ENCODE measurements around the gene PPT2.
A peak's percentile ranks its signal among the peaks of the same experiment; 100 is the strongest.

PPT2 gene

GRCh38 chr6:32152769-32153563, 975 bp upstream of the PPT2 start:
- DNase-seq, result no peak

GRCh38 chr6:32154514-32155161, 697 bp downstream of the PPT2 start:
- DNase-seq, result peak in 1 of 2 donors; percentile 43

- DNase-seq, result no peak
These were observed 3.0 kb downstream of the PPT2 start for GRCh38 chr6:32156891-32157290.

GRCh38 chr6:32158052-32158451, 4.1 kb downstream of the PPT2 start:
- no peak for DNase-seq

DNA sequence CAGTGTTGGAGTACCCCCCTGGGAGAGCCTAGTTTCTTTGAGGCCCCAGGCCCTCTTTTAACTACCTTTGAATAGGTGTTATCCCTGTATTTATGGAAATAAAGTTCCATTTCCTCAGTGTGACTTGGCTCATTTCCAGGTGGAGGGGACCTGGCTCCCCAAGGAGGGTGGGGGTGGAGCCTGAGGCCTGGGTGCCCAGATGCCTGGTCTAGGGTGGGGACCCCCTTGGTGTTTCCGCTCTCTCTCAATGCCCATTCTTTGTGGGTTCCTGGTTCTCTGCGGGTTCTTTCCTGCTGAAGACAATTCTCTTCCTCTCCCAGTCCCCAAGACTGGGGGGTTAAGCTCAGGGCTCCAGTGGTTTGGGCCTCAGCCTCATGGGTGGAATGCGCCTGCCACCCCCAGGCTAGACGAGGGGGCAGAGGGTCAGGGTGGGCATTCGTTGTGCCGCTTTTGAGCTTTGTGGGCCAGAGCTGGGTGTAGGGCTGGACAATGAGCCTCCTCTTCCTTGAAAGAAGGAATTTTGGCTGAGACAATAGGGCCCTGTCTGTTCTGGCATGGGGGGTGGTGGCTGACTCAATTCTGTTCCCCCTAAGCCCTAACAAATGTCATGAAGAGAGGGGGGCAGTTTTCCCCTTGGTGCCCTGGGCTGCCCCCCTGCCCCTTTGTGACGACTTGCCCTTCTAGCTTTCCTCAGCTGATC, 9.8 kb downstream of the PPT2 start:
- DNase-seq, result no peak

DNA sequence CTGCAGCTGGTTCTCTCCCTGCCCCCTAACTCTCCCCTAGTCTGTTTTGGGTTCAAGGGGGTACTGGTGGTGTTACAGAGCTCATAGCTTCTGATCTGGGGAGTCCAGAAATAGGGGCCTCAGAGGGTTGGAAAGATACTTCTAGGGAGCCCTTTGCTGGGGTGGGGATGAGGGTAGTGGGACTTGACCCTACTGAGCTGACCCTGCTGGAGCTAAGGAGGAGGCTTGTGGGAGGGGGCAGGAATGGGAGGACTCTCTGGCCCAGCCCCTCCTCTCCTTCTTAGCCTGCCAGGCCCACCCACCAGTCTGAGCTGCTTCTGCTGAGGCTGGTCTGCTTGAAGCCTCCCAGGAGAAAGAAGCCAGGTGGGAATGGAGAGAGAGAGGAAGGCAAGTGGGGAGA, 10.4 kb downstream of the PPT2 start, which contains the start of gene EGFL8:
TSS of gene EGFL8 (plus strand) at position 301 of the 400 bp plus-strand sequence. CDS start 1,571 bp downstream, outside the sequence.
- no peak for DNase-seq

GRCh38 chr6:32166411-32167061, 12.6 kb downstream of the PPT2 start:
- no peak for DNase-seq

DNA sequence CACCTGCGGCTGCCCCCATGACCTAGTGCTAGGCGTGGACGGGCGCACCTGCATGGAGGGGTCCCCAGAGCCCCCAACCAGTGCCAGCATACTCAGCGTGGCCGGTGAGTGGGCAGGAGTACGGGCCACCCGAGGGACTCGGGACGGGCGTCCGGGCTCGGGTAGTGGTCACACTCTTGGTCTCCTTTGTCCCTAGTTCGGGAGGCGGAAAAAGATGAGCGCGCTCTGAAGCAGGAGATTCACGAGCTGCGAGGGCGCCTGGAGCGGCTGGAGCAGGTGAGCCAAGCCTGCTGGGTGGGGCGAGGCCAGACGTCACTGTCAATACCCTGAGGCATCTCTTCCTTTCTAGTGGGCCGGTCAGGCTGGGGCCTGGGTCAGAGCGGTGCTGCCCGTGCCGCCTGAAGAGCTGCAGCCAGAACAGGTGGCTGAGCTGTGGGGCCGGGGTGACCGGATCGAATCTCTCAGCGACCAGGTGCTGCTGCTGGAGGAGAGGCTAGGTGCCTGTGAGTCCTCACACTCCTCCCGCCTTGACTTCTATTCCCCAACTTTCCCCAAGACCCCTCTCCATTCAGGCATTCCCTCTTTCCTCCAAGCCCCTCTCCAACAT, 13.3 kb downstream of the PPT2 start:
- no peak for DNase-seq

- no peak for DNase-seq
These were observed 13.9 kb downstream of the PPT2 start for GRCh38 chr6:32167761-32168262.

- no peak for DNase-seq
These were observed 14.4 kb downstream of the PPT2 start for GRCh38 chr6:32168350-32168749.

- DNase-seq, result no peak
These were observed 15.1 kb downstream of the PPT2 start for GRCh38 chr6:32168807-32169591.

DNA sequence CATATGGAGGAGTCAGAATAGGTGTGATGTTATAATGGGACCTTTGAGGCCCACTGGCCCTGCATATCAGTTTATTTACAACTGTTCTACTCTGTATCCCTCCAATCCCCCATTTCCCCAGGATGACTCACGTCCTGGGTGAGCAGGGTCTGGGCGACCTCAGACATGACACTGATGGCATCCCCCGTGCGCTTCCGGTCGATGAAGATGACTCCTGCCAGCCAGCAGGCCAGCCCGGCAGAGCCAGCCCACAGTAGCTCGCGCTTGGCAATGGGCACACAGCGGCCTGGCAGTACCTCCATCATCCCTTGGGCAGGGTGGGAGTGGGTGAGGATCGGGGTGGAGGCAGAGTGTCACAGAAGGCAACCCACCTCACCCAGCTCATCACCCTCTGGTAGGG, 16.4 kb downstream of the PPT2 start:
- no peak for DNase-seq

GRCh38 chr6:32171234-32171633, 17.3 kb downstream of the PPT2 start:
- no peak for DNase-seq

GRCh38 chr6:32173051-32173727, 19.2 kb downstream of the PPT2 start:
- DNase-seq, result no peak

DNA sequence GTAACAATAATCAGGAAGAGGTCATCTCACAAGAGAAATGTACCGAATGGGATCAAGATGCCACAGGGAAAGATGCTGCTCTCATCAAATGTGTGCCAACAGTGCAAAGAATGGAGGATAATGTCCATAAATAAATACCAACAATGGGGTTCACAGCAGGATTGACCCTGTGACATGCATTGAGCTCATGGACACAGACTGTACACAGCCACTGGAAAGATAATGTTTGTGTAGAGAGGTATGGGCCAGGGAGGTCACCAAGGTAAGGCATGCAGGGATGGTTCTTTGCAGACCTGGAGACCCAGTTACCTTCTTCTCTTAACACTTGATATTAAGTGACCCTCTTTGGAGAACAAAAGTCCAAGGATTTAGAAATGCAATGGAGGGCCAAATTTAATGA, 20.5 kb downstream of the PPT2 start:
- no peak for DNase-seq

DNA sequence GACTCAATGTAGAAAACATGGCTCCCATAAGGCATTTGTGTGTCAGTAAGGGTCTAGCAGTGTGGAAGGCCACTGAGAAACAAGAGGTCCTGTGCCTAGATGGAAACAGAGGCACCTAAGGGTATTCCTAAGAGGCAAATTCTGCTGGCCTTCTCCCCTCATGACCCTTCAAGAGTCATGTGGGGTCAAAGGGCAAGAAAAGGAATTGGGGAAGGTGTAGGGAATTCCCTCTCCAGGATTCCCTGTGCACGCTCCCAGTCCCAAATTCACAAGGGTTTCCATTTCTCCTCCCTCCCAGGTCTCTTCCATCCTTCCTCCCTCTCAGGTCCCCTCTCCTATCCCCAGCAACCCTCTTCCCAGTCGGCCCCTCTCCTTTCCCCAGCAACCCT, 21.4 kb downstream of the PPT2 start:
- no peak for DNase-seq

DNA sequence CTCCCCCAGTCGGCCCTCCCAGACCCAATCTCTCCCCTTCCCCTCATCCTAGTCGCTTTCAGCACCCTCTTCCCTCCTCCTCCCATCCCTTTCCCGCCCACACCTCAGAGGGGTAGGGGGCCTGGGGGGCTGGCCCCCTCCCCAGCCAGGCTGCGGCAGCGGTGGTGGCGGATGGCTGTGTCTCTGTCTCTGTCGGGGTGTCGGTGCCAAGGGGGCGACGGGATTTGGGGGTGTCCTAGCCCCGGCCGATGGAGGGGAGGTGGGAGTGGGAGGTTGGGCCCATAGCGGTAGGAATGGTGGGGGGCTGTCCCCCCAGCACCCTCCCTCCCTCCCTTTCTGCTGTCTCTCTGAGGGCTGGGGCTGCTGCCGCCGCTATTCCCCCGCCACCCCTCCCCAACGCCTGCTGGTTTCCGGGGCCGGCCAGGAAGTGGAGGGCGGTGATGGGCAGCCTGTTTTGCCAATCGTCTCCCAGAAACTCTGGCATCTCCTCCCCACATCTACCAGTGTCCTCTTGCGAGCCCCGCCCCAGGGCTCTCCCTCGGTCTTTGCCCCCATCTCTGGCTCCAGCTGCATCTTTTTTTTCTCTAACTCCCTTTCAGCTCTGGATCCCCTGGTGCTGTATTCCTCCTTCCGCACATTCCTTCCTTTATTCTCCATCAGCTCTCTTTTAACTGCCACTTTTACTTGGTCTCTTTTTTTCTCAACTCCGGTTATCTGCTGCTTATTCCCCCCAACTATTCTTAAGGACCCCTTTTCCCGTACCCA, 22.0 kb downstream of the PPT2 start, which contains the start of gene AGPAT1:
TSS of gene AGPAT1 (minus strand) at position 374 of the 765 bp plus-strand sequence. CDS start 4,588 bp downstream, outside the sequence.
- DNase-seq, result peak; percentile 94 to 96

GRCh38 chr6:32176476-32177182, 22.7 kb downstream of the PPT2 start:
- DNase-seq, result no peak

- DNase-seq, result peak in 1 of 2 donors; percentile 38
These were observed 23.3 kb downstream of the PPT2 start for GRCh38 chr6:32177183-32177787.

Measured in inflammatory macrophage (primary cell).